Measurements from ENCODE around the gene FUT6.
A peak's percentile ranks its signal among the peaks of the same experiment; 100 is the strongest.
"Not testable (repeated sequence)": the region's sequence is repeated elsewhere in the genome, so short reads cannot be mapped to it uniquely, and the experiment has no call there.

The FUT6 gene

GRCh38 chr19:5864725-5865486, 25.4 kb upstream of the FUT6 start:
- TF ChIP-seq, protein P1, sequence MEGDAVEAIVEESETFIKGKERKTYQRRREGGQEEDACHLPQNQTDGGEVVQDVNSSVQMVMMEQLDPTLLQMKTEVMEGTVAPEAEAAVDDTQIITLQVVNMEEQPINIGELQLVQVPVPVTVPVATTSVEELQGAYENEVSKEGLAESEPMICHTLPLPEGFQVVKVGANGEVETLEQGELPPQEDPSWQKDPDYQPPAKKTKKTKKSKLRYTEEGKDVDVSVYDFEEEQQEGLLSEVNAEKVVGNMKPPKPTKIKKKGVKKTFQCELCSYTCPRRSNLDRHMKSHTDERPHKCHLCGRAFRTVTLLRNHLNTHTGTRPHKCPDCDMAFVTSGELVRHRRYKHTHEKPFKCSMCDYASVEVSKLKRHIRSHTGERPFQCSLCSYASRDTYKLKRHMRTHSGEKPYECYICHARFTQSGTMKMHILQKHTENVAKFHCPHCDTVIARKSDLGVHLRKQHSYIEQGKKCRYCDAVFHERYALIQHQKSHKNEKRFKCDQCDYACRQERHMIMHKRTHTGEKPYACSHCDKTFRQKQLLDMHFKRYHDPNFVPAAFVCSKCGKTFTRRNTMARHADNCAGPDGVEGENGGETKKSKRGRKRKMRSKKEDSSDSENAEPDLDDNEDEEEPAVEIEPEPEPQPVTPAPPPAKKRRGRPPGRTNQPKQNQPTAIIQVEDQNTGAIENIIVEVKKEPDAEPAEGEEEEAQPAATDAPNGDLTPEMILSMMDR (conservative IDR thresholded peaks at IDR 0.05; ENCODE audit: low read depth, low read length): peak; percentile 18
- DNase-seq (ENCODE audit: low read depth): no peak
- no peak overlapping the region for H3K4me3 ChIP-seq (ENCODE audit: low read length)

DNA sequence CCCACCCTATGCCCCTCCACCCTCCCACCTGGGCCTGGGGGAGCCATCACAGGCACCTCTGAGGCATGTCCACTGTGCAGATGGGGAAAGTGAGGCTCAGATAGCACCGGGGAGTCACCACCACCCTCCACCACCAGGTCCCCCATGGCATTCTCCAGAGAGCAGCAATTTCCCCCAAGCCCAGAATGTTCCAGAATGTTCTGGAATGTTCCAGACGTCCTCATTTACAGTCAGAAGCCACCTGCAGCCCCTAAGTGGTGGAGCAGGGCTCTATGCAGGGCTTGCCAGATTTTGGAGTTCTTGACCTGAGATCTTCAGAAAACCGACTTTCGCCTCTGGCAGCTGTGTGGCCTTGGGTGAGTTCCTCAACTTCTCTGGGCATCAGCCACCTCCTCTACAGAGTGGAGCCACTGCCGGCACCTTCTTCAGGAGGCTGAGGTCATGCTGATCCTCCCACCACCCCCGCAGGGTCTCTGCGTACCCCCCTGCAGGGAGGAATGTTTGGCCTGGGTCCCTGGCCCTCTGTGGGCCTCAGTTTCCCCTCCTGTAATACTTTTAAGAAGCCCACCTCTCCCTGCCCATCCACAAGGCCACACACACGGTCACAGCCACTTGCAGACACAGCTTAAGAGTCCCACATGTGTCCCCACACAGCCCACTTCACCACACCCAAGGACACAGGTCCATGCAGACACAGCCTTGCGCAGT, 24.7 kb upstream of the FUT6 start:
- TF ChIP-seq, protein P1 (conservative IDR thresholded peaks at IDR 0.05; ENCODE audit: low read depth, low read length): no peak
- DNase-seq (ENCODE audit: low read depth): no peak

GRCh38 chr19:5863030-5863665, 23.6 kb upstream of the FUT6 start:
- no peak overlapping the region for H3K4me3 ChIP-seq (ENCODE audit: low read length)
- TF ChIP-seq, protein P1 (conservative IDR thresholded peaks at IDR 0.05; ENCODE audit: low read depth, low read length): no peak
- DNase-seq (ENCODE audit: low read depth): no peak

More for the DNA sequence above, 24.7 kb upstream of the FUT6 start:
- H3K4me3 ChIP-seq (ENCODE audit: low read length): no peak overlapping the region

- DNase-seq (ENCODE audit: low read depth): no peak
- no peak overlapping the region for H3K4me3 ChIP-seq (ENCODE audit: low read length)
- TF ChIP-seq, protein P1 (conservative IDR thresholded peaks at IDR 0.05; ENCODE audit: low read depth, low read length): no peak
Observed at GRCh38 chr19:5857203-5858081, 17.9 kb upstream of the FUT6 start.

DNA sequence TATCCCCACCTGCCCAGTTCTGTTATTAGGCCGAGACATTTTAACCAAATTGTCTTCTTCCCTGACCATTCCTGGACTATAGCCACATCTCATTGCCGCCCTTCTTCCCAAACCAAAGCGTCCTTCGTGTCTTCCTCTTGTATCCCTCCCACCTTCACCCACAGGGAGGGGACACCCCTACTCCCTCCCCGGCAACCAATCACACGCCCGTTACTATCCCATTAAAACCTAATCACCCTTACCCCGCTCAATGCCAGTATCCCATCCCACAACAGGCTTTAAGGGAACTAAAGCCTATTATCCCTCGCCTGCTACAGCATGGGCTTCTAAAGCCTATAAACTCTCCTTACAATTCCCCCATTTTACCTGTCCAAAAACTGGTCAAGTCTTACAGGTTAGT, 15.6 kb upstream of the FUT6 start:
- not testable (repeated sequence) for H3K4me3 ChIP-seq (ENCODE audit: low read length); DNase-seq (ENCODE audit: low read depth)

DNA sequence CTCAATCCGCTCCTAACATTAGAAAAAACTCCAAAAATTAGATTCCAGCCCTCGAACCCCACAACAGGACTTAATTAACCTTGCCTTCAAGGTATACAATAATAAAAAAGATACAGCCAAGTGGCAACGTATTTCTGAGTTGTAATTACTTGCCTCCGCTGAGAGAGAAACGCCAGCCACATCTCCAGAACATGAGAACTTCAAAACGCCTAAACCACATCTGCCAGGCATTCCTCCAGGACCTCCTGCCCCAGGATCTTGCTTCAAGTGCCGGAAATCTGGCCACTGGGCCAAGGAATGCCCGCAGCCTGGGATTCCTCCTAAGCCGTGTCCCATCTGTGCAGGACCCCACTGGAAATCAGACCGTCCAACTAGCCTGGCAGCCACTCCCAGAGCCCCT, 14.6 kb upstream of the FUT6 start:
- not testable (repeated sequence) for H3K4me3 ChIP-seq (ENCODE audit: low read length); DNase-seq (ENCODE audit: low read depth)

GRCh38 chr19:5851302-5851701, 11.8 kb upstream of the FUT6 start, which contains the start of gene FUT3:
Gene FUT3, minus strand, starts transcription at chr19:5851449.
- no peak within 1 kb of the TSS for H3K4me3 ChIP-seq (ENCODE audit: low read length)
- no peak for DNase-seq (ENCODE audit: low read depth)
- TF ChIP-seq, protein P1 (conservative IDR thresholded peaks at IDR 0.05; ENCODE audit: low read depth, low read length): no peak
